Activated naive CD8-positive, alpha-beta T cell (primary cell): ENCODE data around the gene SNX15.

Source experiments
- H3K27ac Mint-ChIP-seq: one replicate; pipeline ENCODE4 v1.8.0; 2021; ENCODE audit warnings: mixed read lengths
- H3K27me3 Mint-ChIP-seq: one replicate; pipeline ENCODE4 v1.8.0; 2021; ENCODE audit warnings: mixed read lengths
- H3K36me3 Mint-ChIP-seq: one replicate; pipeline ENCODE4 v1.8.0; 2021; ENCODE audit warnings: mixed read lengths
- H3K4me1 Mint-ChIP-seq: one replicate; pipeline ENCODE4 v1.8.0; 2021; ENCODE audit warnings: low read depth, mixed read lengths
- H3K4me3 Mint-ChIP-seq: one replicate; pipeline ENCODE4 v1.8.0; 2021; ENCODE audit warnings: mild to moderate bottlenecking, mixed read lengths
- H3K9me3 Mint-ChIP-seq: one replicate; pipeline ENCODE4 v1.8.0; 2021; ENCODE audit warnings: low read depth, mixed read lengths

SNX15 gene

GRCh38 chr11:65058419-65059054 is 31.3 kb downstream of the SNX15 start, which contains the start of gene NAALADL1:
TSS of gene NAALADL1 (minus strand) at chr11:65058553. CDS start at chr11:65058521, 32 bp downstream.
- H3K27me3 Mint-ChIP-seq = no peaks in the 10 kb centered on the region
- H3K27ac Mint-ChIP-seq = no peak within 1 kb of the TSS
- H3K4me1 Mint-ChIP-seq = peaks cover 11% of the 10 kb centered on the region
- H3K4me3 Mint-ChIP-seq = no peak within 1 kb of the TSS
- H3K9me3 Mint-ChIP-seq = no peaks in the 10 kb centered on the region
- no peaks in the 10 kb centered on the region for H3K36me3 Mint-ChIP-seq

GRCh38 chr11:65059523-65059922 is 32.3 kb downstream of the SNX15 start:
- no peaks in the 10 kb centered on the region for H3K9me3 Mint-ChIP-seq
- no peaks in the 10 kb centered on the region for H3K36me3 Mint-ChIP-seq
- H3K4me3 Mint-ChIP-seq = no peak overlapping the region

GRCh38 chr11:65059959-65060824 is 33.0 kb downstream of the SNX15 start:
- H3K27ac Mint-ChIP-seq = no peak overlapping the region
- no peaks in the 10 kb centered on the region for H3K36me3 Mint-ChIP-seq
- no peaks in the 10 kb centered on the region for H3K9me3 Mint-ChIP-seq
- no peak overlapping the region for H3K4me3 Mint-ChIP-seq
- no peaks in the 10 kb centered on the region for H3K27me3 Mint-ChIP-seq
- no peaks in the 10 kb centered on the region for H3K4me1 Mint-ChIP-seq

More at GRCh38 chr11:65059523-65059922, 32.3 kb downstream of the SNX15 start:
- no peaks in the 10 kb centered on the region for H3K27me3 Mint-ChIP-seq
- H3K4me1 Mint-ChIP-seq = peaks cover 2% of the 10 kb centered on the region
- H3K27ac Mint-ChIP-seq = no peak overlapping the region

- H3K4me3 Mint-ChIP-seq = no peak overlapping the region
- no peaks in the 10 kb centered on the region for H3K36me3 Mint-ChIP-seq
- no peaks in the 10 kb centered on the region for H3K27me3 Mint-ChIP-seq
- no peaks in the 10 kb centered on the region for H3K4me1 Mint-ChIP-seq
- H3K27ac Mint-ChIP-seq = no peak overlapping the region
- no peaks in the 10 kb centered on the region for H3K9me3 Mint-ChIP-seq
These were observed 33.7 kb downstream of the SNX15 start for GRCh38 chr11:65060913-65061408.

GRCh38 chr11:65063532-65063931 is 36.3 kb downstream of the SNX15 start:
- Mint-ChIP-seq H3K9me3 (no peaks in the 10 kb centered on the region), H3K27me3 (no peaks in the 10 kb centered on the region), H3K27ac (no peak overlapping the region), H3K4me1 (no peaks in the 10 kb centered on the region), H3K36me3 (no peaks in the 10 kb centered on the region), H3K4me3 (no peak overlapping the region)

GRCh38 chr11:65064847-65065240 is 37.6 kb downstream of the SNX15 start:
- Mint-ChIP-seq H3K4me1 (no peaks in the 10 kb centered on the region), H3K4me3 (no peak overlapping the region), H3K9me3 (no peaks in the 10 kb centered on the region), H3K27ac (no peak overlapping the region), H3K27me3 (no peaks in the 10 kb centered on the region), H3K36me3 (no peaks in the 10 kb centered on the region)

- H3K9me3 Mint-ChIP-seq = no peaks in the 10 kb centered on the region
These were observed 38.6 kb downstream of the SNX15 start for GRCh38 chr11:65065851-65066250.

GRCh38 chr11:65066315-65066714 is 39.1 kb downstream of the SNX15 start:
- Mint-ChIP-seq H3K9me3 (no peaks in the 10 kb centered on the region), H3K36me3 (no peaks in the 10 kb centered on the region), H3K27me3 (no peaks in the 10 kb centered on the region), H3K4me1 (no peaks in the 10 kb centered on the region), H3K27ac (no peak overlapping the region), H3K4me3 (no peak overlapping the region)

More at GRCh38 chr11:65065851-65066250, 38.6 kb downstream of the SNX15 start:
- Mint-ChIP-seq H3K36me3 (no peaks in the 10 kb centered on the region), H3K27ac (no peak overlapping the region), H3K27me3 (no peaks in the 10 kb centered on the region), H3K4me1 (no peaks in the 10 kb centered on the region), H3K4me3 (no peak overlapping the region)

- no peak overlapping the region for H3K4me3 Mint-ChIP-seq
- no peaks in the 10 kb centered on the region for H3K36me3 Mint-ChIP-seq
- H3K4me1 Mint-ChIP-seq = no peaks in the 10 kb centered on the region
- H3K27me3 Mint-ChIP-seq = no peaks in the 10 kb centered on the region
- H3K27ac Mint-ChIP-seq = no peak overlapping the region
- no peaks in the 10 kb centered on the region for H3K9me3 Mint-ChIP-seq
These were observed 39.6 kb downstream of the SNX15 start for GRCh38 chr11:65066805-65067291.

GRCh38 chr11:65067446-65067845 is 40.2 kb downstream of the SNX15 start:
- Mint-ChIP-seq H3K36me3 (no peaks in the 10 kb centered on the region), H3K9me3 (no peaks in the 10 kb centered on the region), H3K4me1 (no peaks in the 10 kb centered on the region), H3K27me3 (no peaks in the 10 kb centered on the region), H3K27ac (no peak overlapping the region), H3K4me3 (no peak overlapping the region)

- no peak overlapping the region for H3K4me3 Mint-ChIP-seq
- H3K36me3 Mint-ChIP-seq = no peaks in the 10 kb centered on the region
- no peaks in the 10 kb centered on the region for H3K9me3 Mint-ChIP-seq
- H3K4me1 Mint-ChIP-seq = no peaks in the 10 kb centered on the region
- H3K27me3 Mint-ChIP-seq = no peaks in the 10 kb centered on the region
- no peak overlapping the region for H3K27ac Mint-ChIP-seq
These were observed 42.0 kb downstream of the SNX15 start for GRCh38 chr11:65069217-65069616.

GRCh38 chr11:65071907-65072630 is 44.8 kb downstream of the SNX15 start:
- Mint-ChIP-seq H3K4me3 (no peak overlapping the region), H3K36me3 (no peaks in the 10 kb centered on the region), H3K4me1 (no peaks in the 10 kb centered on the region), H3K27me3 (no peaks in the 10 kb centered on the region), H3K27ac (no peak overlapping the region), H3K9me3 (no peaks in the 10 kb centered on the region)

- Mint-ChIP-seq H3K36me3 (no peaks in the 10 kb centered on the region), H3K9me3 (no peaks in the 10 kb centered on the region), H3K4me3 (no peak overlapping the region), H3K4me1 (no peaks in the 10 kb centered on the region), H3K27ac (no peak overlapping the region), H3K27me3 (no peaks in the 10 kb centered on the region)
These were observed 45.4 kb downstream of the SNX15 start for GRCh38 chr11:65072631-65072966.

GRCh38 chr11:65077451-65077850 is 50.2 kb downstream of the SNX15 start:
- Mint-ChIP-seq H3K27me3 (no peaks in the 10 kb centered on the region), H3K9me3 (no peaks in the 10 kb centered on the region), H3K4me3 (no peak overlapping the region), H3K36me3 (no peaks in the 10 kb centered on the region), H3K27ac (no peak overlapping the region), H3K4me1 (peaks cover 8% of the 10 kb centered on the region)

- Mint-ChIP-seq H3K4me1 (peaks cover 8% of the 10 kb centered on the region), H3K36me3 (no peaks in the 10 kb centered on the region), H3K9me3 (no peaks in the 10 kb centered on the region), H3K27ac (no peak overlapping the region), H3K4me3 (no peak overlapping the region), H3K27me3 (no peaks in the 10 kb centered on the region)
These were observed 50.9 kb downstream of the SNX15 start for GRCh38 chr11:65078151-65078550.
